ENCODE data around the gene SMG6.

GRCh38 chr17:2263183-2264066 is 40.2 kb downstream of the SMG6 start:
- no peak for TF ChIP-seq CTCF (conservative IDR thresholded peaks at IDR 0.05 in 1 of 2, IDR thresholded peaks at IDR 0.05 in 1 of 2; ENCODE audit: extremely low read depth in 1 of 2, insufficient read depth in 1 of 2, low read depth in 1 of 2, low read length in 2 of 2)
- no peak for TF ChIP-seq EZH2 (IDR thresholded peaks at IDR 0.05; ENCODE audit: borderline replicate concordance, low read length)

Data from mammary epithelial cell (primary cell).